Mesendoderm (in vitro differentiated cells): ENCODE measurements around the gene PTCHD1.

ENCODE experiments used
- DNase-seq: peaks from one replicate; pipeline ENCODE4 v3.0.0; 2013
- H2AK5ac ChIP-seq: 2 replicates; pipeline ENCODE4 v1.6.1; 2013; ENCODE audit warnings: low read length, inconsistent platforms
- H2BK120ac ChIP-seq: 2 replicates; pipeline ENCODE4 v1.6.1; 2013; ENCODE audit warnings: low read depth, mild to moderate bottlenecking, low read length, moderate library complexity, mixed read lengths
- H2BK15ac ChIP-seq: replicated peaks from 2 replicates; pipeline ENCODE4 v1.6.1; 2013; ENCODE audit warnings: low read depth, mild to moderate bottlenecking, moderate library complexity
- H2BK5ac ChIP-seq: 2 replicates; pipeline ENCODE4 v1.6.1; 2013; ENCODE audit warnings: low read length, inconsistent platforms
- H3K18ac ChIP-seq: 2 replicates; pipeline ENCODE4 v1.6.1; 2013; ENCODE audit warnings: mild to moderate bottlenecking, low read length, mixed read lengths
- H3K23ac ChIP-seq: one replicate; pipeline ENCODE4 v1.6.1; 2013; ENCODE audit warnings: low read length
- H3K27ac ChIP-seq: 2 replicates; pipeline ENCODE4 v1.5.1; 2013; ENCODE audit warnings: low read depth, mild to moderate bottlenecking, inconsistent platforms, low read length, moderate library complexity
- H3K27me3 ChIP-seq: 2 replicates; pipeline ENCODE4 v1.6.1; 2013; ENCODE audit warnings: low read length, control low read depth, mild to moderate bottlenecking, inconsistent platforms; ENCODE audit not compliant: insufficient read depth, poor library complexity
- H3K36me3 ChIP-seq: 2 replicates; pipeline ENCODE4 v1.6.1; 2013; ENCODE audit warnings: low read length, inconsistent platforms; ENCODE audit not compliant: control insufficient read depth, insufficient read depth
- H3K4ac ChIP-seq: one replicate; pipeline ENCODE4 v1.6.1; 2013; ENCODE audit warnings: low read depth, mild to moderate bottlenecking, low read length, moderate library complexity
- H3K4me1 ChIP-seq: 2 replicates; pipeline ENCODE4 v1.6.1; 2013; ENCODE audit warnings: low read depth, low read length, inconsistent platforms; ENCODE audit not compliant: control insufficient read depth
- H3K4me2 ChIP-seq: 2 replicates; pipeline ENCODE4 v1.6.1; 2013; ENCODE audit warnings: low read length
- H3K4me3 ChIP-seq: 2 replicates; pipeline ENCODE4 v1.5.1; 2013; ENCODE audit warnings: mild to moderate bottlenecking, low read length
- H3K56ac ChIP-seq: one replicate; pipeline ENCODE4 v1.6.1; 2013; ENCODE audit warnings: low read length
- H3K79me1 ChIP-seq: 2 replicates; pipeline ENCODE4 v1.6.1; 2013; ENCODE audit warnings: low read length, inconsistent platforms
- H3K79me2 ChIP-seq: 2 replicates; pipeline ENCODE4 v1.6.1; 2013; ENCODE audit warnings: mild to moderate bottlenecking, low read length; ENCODE audit not compliant: control insufficient read depth, insufficient read depth
- H3K9ac ChIP-seq: 2 replicates; pipeline ENCODE4 v1.6.1; 2013; ENCODE audit warnings: low read length, inconsistent platforms
- H4K5ac ChIP-seq: one replicate; pipeline ENCODE4 v1.6.1; 2013; ENCODE audit warnings: low read length
- H4K8ac ChIP-seq: one replicate; pipeline ENCODE4 v1.6.1; 2013; ENCODE audit warnings: low read depth, mild to moderate bottlenecking, control low read depth, low read length, moderate library complexity
- WGBS: extraction: QIAGEN DNeasy Blood & Tissue Kit; methylation state at CpG from one replicate; pipeline ENCODE4 v1.1.7; 2013; ENCODE audit warnings: low lambda C conversion rate, missing lambda C conversion rate; ENCODE audit not compliant: insufficient coverage; ENCODE audit errors: extremely low coverage; 5-methylcytosine and 5-hydroxymethylcytosine counted together

Gene PTCHD1

DNA sequence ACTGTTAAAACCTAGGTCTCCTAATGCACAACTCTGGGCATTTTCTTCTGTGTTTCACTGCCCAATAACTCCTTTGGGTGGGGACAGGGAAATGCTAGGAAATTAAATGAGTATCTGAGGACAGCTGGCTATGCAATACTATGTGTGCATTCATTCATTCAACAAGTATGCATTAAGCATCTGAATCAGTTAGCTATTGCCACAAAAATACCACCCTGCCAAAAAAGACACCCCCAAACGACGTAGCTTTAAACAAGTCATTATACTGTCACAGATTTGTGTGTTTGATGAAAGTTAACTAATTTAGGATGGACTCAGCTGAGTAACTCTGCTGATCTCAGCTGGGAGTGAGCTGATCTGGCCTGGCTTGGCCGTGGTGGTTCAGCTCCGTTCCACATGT is 29.8 kb upstream of the PTCHD1 start:
- H2BK120ac ChIP-seq: no peak overlapping the region
- no peaks in the 10 kb centered on the region for H3K79me2 ChIP-seq
- no peak overlapping the region for H3K4ac ChIP-seq
- WGBS: no CpG with 5 or more reads among the region's 4 CpGs
- no peak overlapping the region for H2BK5ac ChIP-seq
- H3K27me3 ChIP-seq: no peaks in the 10 kb centered on the region
- no peak overlapping the region for H3K9ac ChIP-seq
- H2AK5ac ChIP-seq: no peak overlapping the region
- H3K79me1 ChIP-seq: no peaks in the 10 kb centered on the region
- no peak overlapping the region for H2BK15ac ChIP-seq
- H3K4me1 ChIP-seq: no peaks in the 10 kb centered on the region
- H4K5ac ChIP-seq: no peak overlapping the region
- no peak overlapping the region for H3K18ac ChIP-seq
- no peak overlapping the region for H3K4me3 ChIP-seq
- no peak overlapping the region for H4K8ac ChIP-seq
- no peak overlapping the region for H3K27ac ChIP-seq
- no peak for DNase-seq
- no peak overlapping the region for H3K56ac ChIP-seq
- no peaks in the 10 kb centered on the region for H3K36me3 ChIP-seq
- H3K23ac ChIP-seq: no peak overlapping the region
- no peak overlapping the region for H3K4me2 ChIP-seq

DNA sequence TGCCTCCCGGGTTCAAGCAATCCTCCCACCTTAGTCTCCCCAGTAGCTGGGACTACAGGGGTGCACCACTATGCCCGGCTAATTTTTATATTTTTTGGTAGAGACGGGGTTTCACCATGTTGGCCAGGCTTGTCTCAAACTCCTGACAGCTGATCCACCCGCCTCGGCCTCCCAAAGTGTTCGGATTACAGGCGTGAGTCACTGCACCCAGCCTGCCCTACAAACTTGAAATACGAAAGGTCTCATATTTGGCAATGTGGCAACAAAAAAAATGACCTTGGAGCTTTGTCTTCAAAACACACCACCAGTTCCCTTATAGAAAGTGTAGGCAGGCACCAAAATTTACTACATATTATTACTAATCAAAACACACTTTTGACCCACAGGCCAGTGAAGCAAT is 22.9 kb upstream of the PTCHD1 start:
- DNase-seq: no peak
- H2BK15ac ChIP-seq: no peak overlapping the region
- no peak overlapping the region for H2BK5ac ChIP-seq
- H3K18ac ChIP-seq: no peak overlapping the region
- H4K8ac ChIP-seq: no peak overlapping the region
- no peak overlapping the region for H3K56ac ChIP-seq
- H3K4ac ChIP-seq: no peak overlapping the region
- no peaks in the 10 kb centered on the region for H3K4me1 ChIP-seq
- no peak overlapping the region for H4K5ac ChIP-seq
- H3K4me3 ChIP-seq: no peak overlapping the region
- H3K27ac ChIP-seq: no peak overlapping the region
- H3K4me2 ChIP-seq: no peak overlapping the region
- H3K79me2 ChIP-seq: no peaks in the 10 kb centered on the region
- H3K9ac ChIP-seq: no peak overlapping the region
- no peak overlapping the region for H2AK5ac ChIP-seq
- H3K27me3 ChIP-seq: no peaks in the 10 kb centered on the region
- H3K36me3 ChIP-seq: no peaks in the 10 kb centered on the region
- H3K79me1 ChIP-seq: no peaks in the 10 kb centered on the region
- WGBS: no CpG with 5 or more reads among the region's 8 CpGs
- no peak overlapping the region for H3K23ac ChIP-seq
- H2BK120ac ChIP-seq: no peak overlapping the region

DNA sequence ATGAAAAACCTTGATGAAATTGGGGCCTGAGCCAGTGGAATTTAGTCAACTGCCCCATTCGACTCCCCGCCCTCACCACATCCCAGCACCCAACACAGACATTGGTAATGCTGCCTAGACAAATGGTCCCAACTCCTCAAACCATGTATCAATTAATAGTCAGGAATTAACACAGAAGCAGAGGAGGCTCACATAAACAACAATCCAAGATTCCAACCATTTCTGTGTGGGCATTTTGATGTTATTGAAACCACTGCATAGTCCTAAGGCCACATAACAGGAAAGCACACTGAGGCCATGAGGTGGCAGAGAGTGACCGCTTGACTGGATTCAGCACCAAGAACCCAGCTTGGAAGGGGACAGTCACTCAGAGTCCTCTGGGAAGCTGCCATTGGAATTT is 22.5 kb upstream of the PTCHD1 start:
- H4K5ac ChIP-seq: no peak overlapping the region
- no peaks in the 10 kb centered on the region for H3K79me2 ChIP-seq
- no peak overlapping the region for H3K27ac ChIP-seq
- no peak for DNase-seq
- no peaks in the 10 kb centered on the region for H3K4me1 ChIP-seq
- no peak overlapping the region for H3K9ac ChIP-seq
- no peak overlapping the region for H3K4me3 ChIP-seq
- H3K18ac ChIP-seq: no peak overlapping the region
- H2AK5ac ChIP-seq: no peak overlapping the region
- no peaks in the 10 kb centered on the region for H3K79me1 ChIP-seq
- H3K4me2 ChIP-seq: no peak overlapping the region
- H2BK120ac ChIP-seq: no peak overlapping the region
- H3K27me3 ChIP-seq: no peaks in the 10 kb centered on the region
- no CpG with 5 or more reads among the region's 3 CpGs for WGBS
- no peaks in the 10 kb centered on the region for H3K36me3 ChIP-seq
- H4K8ac ChIP-seq: no peak overlapping the region
- no peak overlapping the region for H2BK15ac ChIP-seq
- H3K56ac ChIP-seq: no peak overlapping the region
- no peak overlapping the region for H3K23ac ChIP-seq
- H3K4ac ChIP-seq: no peak overlapping the region
- H2BK5ac ChIP-seq: no peak overlapping the region

DNA sequence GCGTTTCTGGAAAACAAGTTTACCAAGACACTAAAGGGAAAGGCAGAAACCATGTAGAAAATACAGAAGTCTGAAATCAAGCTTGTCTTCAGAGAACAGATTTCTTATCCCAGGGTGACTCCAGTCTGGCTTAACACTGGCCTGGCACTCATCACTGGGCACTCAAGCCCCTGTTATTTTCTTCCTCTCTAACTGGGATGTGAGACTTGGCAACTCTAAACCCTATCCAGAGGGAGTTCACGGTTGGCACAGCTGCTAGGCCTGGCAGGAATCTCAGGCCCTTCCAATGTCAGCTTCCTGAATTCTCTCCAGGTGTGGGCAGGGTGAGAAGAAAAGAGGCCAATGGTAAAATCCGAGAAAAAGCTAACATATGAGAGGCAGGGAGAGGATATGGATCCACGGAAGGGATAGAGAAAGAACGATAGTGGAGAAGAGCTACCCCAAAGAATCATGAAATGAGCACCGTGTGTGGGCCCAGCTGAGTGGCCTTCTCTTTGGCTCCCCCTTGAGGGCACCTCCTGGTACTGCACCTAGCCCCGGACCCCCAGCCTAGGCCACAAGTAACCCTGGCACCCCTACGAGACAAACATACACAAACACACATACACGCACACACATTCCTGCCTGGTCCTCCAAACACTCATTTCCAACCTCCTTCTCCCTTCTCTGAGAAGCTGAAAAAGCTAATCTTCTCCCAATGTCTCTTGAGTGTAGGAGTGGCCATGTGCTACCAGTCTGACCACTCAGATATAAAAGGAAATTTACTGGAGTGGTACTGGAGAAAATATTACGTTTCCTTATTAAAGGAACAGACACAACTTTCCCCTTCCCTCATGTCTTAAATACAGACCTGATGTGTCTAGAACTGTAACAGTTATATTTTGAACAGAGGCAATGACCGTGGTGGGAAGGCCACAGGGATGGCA is 16.6 kb upstream of the PTCHD1 start:
- H3K4me3 ChIP-seq: no peak overlapping the region
- H4K8ac ChIP-seq: no peak overlapping the region
- no peaks in the 10 kb centered on the region for H3K79me1 ChIP-seq
- H3K4me1 ChIP-seq: no peaks in the 10 kb centered on the region
- no peak overlapping the region for H2BK5ac ChIP-seq
- no peak overlapping the region for H3K4me2 ChIP-seq
- no peak overlapping the region for H3K9ac ChIP-seq
- H3K79me2 ChIP-seq: no peaks in the 10 kb centered on the region
- no peak overlapping the region for H2AK5ac ChIP-seq
- no peaks in the 10 kb centered on the region for H3K27me3 ChIP-seq
- H2BK15ac ChIP-seq: no peak overlapping the region
- H2BK120ac ChIP-seq: no peak overlapping the region
- no peak overlapping the region for H4K5ac ChIP-seq
- WGBS: no CpG with 5 or more reads among the region's 11 CpGs
- H3K56ac ChIP-seq: peak overlapping the region; percentile 15
- no peaks in the 10 kb centered on the region for H3K36me3 ChIP-seq
- no peak overlapping the region for H3K23ac ChIP-seq
- no peak overlapping the region for H3K18ac ChIP-seq
- DNase-seq: peak; percentile 59
- H3K27ac ChIP-seq: no peak overlapping the region
- no peak overlapping the region for H3K4ac ChIP-seq

DNA sequence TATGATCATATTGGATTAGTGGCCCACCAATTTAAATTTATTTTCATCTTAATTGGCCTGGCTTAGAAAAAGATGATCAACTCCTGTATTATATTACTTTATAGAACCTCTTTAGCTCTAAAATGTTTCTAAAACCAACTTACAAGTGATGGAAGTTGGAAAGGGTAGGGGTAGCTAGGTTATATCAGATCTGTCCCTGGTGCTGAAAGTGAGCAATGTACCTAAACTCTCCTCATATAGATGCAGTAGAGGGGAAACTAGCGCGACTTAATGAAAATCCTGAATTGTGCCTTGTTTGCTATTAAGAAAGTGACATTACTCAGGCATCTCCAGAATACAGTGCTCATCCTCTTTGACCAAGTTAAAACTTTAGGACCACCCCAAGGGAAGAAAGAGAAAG is 7.5 kb upstream of the PTCHD1 start:
- Histone ChIP-seq H3K27me3 (no peaks in the 10 kb centered on the region), H3K9ac (no peak overlapping the region), H3K4me2 (no peak overlapping the region), H3K18ac (no peak overlapping the region), H4K8ac (no peak overlapping the region), H3K4me3 (no peak overlapping the region), H2BK15ac (no peak overlapping the region), H3K4ac (no peak overlapping the region), H2AK5ac (no peak overlapping the region), H3K36me3 (no peaks in the 10 kb centered on the region), H3K23ac (no peak overlapping the region), H3K79me1 (no peaks in the 10 kb centered on the region), H4K5ac (no peak overlapping the region), H2BK5ac (no peak overlapping the region), H3K27ac (no peak overlapping the region), H2BK120ac (no peak overlapping the region), H3K56ac (no peak overlapping the region), H3K4me1 (no peaks in the 10 kb centered on the region), H3K79me2 (no peaks in the 10 kb centered on the region)
- WGBS: no CpG with 5 or more reads among the region's 2 CpGs
- no peak for DNase-seq

DNA sequence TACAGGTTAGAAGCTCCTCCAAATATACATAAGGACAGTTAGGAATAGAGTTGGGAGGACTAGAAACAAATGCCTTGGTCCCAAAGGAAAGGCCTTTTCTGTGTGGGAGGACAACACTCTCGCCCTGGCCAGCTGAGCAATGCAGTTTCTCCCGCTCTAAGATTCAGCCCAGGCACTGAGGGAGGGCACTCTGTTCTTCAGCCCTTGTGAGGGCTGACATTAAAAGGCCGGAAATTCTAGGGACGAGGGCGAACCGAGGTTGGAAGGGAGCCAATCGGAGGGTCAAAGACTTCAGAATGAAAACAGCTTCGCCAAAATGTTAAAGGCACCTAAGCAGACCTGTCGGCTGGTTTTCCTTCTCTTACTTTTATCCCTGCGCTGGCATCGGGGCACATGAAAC is 2.9 kb upstream of the PTCHD1 start:
- Histone ChIP-seq H3K23ac (no peak overlapping the region), H3K79me1 (no peaks in the 10 kb centered on the region), H4K5ac (no peak overlapping the region), H3K9ac (peak overlapping the region; percentile 47), H2AK5ac (no peak overlapping the region), H3K27ac (no peak overlapping the region), H3K27me3 (no peaks in the 10 kb centered on the region), H2BK120ac (no peak overlapping the region), H3K4me2 (peak overlapping the region; percentile 75), H3K79me2 (peaks cover 5% of the 10 kb centered on the region), H3K18ac (peak overlapping the region; percentile 2), H4K8ac (no peak overlapping the region), H3K36me3 (no peaks in the 10 kb centered on the region), H3K56ac (peak overlapping the region; percentile 73), H3K4me3 (no peak overlapping the region), H2BK15ac (no peak overlapping the region), H2BK5ac (no peak overlapping the region), H3K4ac (no peak overlapping the region), H3K4me1 (no peaks in the 10 kb centered on the region)
- DNase-seq: peak; percentile 47
- no CpG with 5 or more reads among the region's 11 CpGs for WGBS
